Ectodermal cell (in vitro differentiated cells): Measurements from ENCODE around the gene HORMAD1.
"Not testable (repeated sequence)": the region's sequence is repeated elsewhere in the genome, so short reads cannot be mapped to it uniquely, and the experiment has no call there.

ENCODE experiments used
- H3K27ac ChIP-seq: 2 replicates; pipeline ENCODE4 v1.7.0; 2013; ENCODE audit warnings: mild to moderate bottlenecking, low read depth, low read length; ENCODE audit not compliant: insufficient read depth, poor library complexity, severe bottlenecking
- H3K27me3 ChIP-seq: 2 replicates; pipeline ENCODE4 v1.7.0; 2013; ENCODE audit warnings: mild to moderate bottlenecking, low read length; ENCODE audit not compliant: insufficient read depth, control insufficient read depth, poor library complexity, severe bottlenecking
- H3K36me3 ChIP-seq: one replicate; pipeline ENCODE4 v1.7.0; 2013; ENCODE audit warnings: low read length; ENCODE audit not compliant: control insufficient read depth, insufficient read depth
- H3K4me1 ChIP-seq: one replicate; pipeline ENCODE4 v1.7.0; 2013; ENCODE audit warnings: low read length; ENCODE audit not compliant: control insufficient read depth, insufficient read depth
- H3K4me3 ChIP-seq: 2 replicates; pipeline ENCODE4 v1.7.0; 2013; ENCODE audit warnings: low read depth, low read length, control low read depth; ENCODE audit not compliant: insufficient read depth
- H3K9me3 ChIP-seq: 2 replicates; pipeline ENCODE4 v1.7.0; 2013; ENCODE audit warnings: mild to moderate bottlenecking, low read length, moderate library complexity; ENCODE audit not compliant: control insufficient read depth
- WGBS, 2 experiments: methylation state at CpG; one replicate each; pipeline ENCODE4 v1.1.7; 2013; ENCODE audit warnings: missing lambda C conversion rate in 2 of 2; 5-methylcytosine and 5-hydroxymethylcytosine counted together

The HORMAD1 gene

DNA sequence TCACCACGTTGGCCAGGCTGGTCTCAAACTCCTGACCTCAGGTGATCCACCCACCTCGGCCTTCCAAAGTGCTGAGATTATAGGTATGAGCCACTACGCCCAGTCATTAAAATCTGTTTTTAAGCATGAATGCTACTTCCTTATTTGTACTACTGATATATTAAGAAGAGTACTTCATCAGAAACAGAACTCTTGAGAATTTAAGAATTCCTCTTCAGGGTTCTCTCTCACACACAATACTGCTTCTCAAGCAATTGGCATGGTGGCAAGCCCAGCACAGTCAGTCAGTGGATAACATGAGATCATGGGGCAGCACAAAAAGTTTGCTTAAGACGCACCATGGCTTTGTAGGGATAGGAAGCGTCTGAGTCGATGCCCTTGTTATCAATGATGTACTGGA is 30.7 kb upstream of the HORMAD1 start:
- whole genome bisulfite sequencing, 2 experiments: 87 to 95% methylated on average over 5 to 6 of the region's 6 CpGs
- H3K4me1 ChIP-seq: no peaks in the 10 kb centered on the region
- no peaks in the 10 kb centered on the region for H3K36me3 ChIP-seq
- H3K9me3 ChIP-seq: no peaks in the 10 kb centered on the region
- H3K27me3 ChIP-seq: no peaks in the 10 kb centered on the region
- no peak overlapping the region for H3K27ac ChIP-seq
- no peak overlapping the region for H3K4me3 ChIP-seq

DNA sequence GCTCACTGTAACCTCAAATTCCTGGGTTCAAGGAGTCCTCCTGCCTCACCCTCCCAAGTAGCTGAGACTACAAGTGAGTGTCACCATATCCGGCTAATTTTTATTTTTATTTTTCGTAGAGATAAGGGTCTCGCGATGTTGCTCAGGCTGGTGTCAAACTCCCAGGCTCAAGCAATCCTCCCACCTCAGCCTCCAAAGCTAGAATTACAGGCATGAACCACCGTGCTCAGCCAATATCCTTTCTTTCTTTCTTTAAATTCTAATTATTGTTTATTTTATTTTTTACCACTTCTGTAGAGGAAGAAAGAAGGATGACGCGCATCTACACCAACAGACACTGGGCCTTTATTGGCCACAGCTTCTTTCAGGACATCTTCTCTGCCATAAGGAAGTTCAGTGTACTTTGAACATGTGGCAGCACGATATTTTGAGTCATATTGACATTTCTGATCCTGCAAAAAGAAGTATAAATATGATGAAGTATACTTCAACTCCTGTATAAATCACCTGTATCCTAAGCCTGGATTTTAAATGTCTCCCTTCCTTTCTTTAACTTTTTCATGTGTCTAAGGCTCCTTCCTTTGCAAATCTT is 29.1 kb upstream of the HORMAD1 start:
- Histone ChIP-seq H3K4me3 (no peak overlapping the region), H3K27ac (no peak overlapping the region), H3K27me3 (no peaks in the 10 kb centered on the region), H3K9me3 (no peaks in the 10 kb centered on the region), H3K36me3 (no peaks in the 10 kb centered on the region), H3K4me1 (no peaks in the 10 kb centered on the region)
- 94 to 98% methylated on average over 6 to 8 of the region's 8 CpGs for WGBS, 2 experiments

DNA sequence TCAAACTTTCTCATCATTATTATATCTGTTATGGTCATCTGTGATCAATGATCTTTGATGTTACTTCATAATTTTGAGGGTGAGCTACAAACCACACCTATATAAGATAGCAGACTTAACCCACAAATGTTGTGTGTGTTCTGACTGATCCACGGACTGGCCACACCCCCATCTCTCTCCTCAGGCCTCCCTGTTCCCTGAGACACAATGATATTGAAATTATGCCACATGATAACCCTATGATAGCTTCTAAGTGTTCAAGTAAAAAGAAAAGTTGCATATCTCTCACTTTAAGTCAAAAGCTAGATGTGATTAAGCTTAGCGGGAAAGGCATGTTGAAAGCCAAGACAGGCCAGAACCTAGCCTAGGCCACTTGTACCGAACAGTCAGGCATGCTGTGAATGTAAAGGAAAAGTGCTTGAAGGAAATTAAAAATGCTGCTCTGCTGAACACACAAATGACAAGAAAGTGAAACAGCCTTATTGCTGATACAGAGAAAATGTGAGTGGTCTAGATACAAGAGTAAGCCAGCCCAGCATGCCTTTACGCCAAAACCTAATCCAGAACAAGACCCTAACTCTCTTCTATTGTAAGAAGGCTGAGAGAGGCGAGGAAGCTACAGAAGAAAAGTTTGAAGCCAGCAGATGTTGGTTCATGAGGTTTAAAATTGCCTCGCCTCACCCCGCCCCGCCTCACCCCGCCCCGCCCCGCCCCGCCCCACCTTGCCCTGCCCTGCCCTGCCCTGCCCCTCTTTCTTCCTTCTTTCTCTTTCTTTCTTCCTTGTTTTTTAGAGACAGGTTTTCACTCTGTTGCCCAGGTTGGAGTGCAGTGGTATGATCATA is 28.4 kb upstream of the HORMAD1 start:
- H3K4me3 ChIP-seq: no peak overlapping the region
- no peaks in the 10 kb centered on the region for H3K4me1 ChIP-seq
- no peak overlapping the region for H3K27ac ChIP-seq
- H3K27me3 ChIP-seq: no peaks in the 10 kb centered on the region
- no peaks in the 10 kb centered on the region for H3K9me3 ChIP-seq
- 89 to 93% methylated on average over 5 to 8 of the region's 12 CpGs for WGBS, 2 experiments
- H3K36me3 ChIP-seq: no peaks in the 10 kb centered on the region

DNA sequence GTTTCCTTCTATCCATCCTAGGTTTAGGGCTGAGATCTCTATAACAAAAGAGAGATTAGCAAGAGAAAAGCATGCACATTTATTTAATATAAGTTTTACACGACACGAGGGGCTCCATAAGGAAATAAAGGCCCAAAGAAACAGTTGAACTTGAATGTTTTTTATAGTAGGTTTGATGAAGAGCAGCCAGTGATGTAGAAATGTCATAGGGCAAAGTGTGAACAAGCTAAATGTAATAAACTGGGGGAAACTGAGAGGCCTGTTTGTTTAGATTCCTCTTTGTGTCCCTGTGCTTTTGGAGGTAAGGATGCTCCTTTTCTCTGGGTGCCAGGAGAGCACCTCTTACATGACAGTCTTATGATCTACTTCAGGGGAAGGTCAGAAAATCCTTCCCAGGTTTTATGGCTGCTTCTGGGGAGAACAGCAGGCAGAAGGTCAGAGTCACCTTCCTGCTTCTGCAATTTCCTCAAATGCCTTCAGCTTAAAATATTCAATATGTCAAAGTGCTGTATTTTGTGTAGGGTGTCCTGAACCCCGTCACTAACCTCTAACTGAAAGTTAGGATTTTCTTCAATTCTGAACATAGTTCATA is 9.5 kb upstream of the HORMAD1 start:
- Histone ChIP-seq H3K27me3 (no peaks in the 10 kb centered on the region), H3K9me3 (no peaks in the 10 kb centered on the region), H3K4me1 (no peaks in the 10 kb centered on the region), H3K36me3 (no peaks in the 10 kb centered on the region), H3K4me3 (no peak overlapping the region), H3K27ac (no peak overlapping the region)
- WGBS, 2 experiments: 94 to 98% methylated on average over 2 to 3 of the region's 3 CpGs

DNA sequence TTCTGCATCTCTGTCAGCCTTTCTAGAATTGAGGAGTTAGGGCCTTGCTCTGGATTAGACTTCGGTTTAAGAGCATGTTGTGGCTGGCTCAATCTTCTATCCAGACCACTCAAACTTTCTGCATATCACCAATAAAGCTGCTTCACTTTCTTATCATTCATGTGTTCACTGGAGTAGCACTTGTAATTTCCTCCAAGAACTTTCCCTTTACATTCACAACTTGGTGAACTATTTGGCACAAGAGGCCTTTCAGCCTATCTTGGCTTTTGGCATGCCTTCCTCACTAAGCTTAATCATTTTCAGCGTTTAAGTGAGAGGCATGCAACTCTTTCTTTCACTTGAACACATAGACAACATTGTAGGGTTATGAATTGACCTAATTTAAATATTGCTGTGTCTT is 3.6 kb upstream of the HORMAD1 start:
- H3K36me3 ChIP-seq: no peaks in the 10 kb centered on the region
- H3K27ac ChIP-seq: no peak overlapping the region
- 96 to 98% methylated on average over 2 of the region's 2 CpGs for WGBS, 2 experiments
- no peaks in the 10 kb centered on the region for H3K4me1 ChIP-seq
- H3K27me3 ChIP-seq: no peaks in the 10 kb centered on the region
- no peak overlapping the region for H3K4me3 ChIP-seq
- H3K9me3 ChIP-seq: no peaks in the 10 kb centered on the region

DNA sequence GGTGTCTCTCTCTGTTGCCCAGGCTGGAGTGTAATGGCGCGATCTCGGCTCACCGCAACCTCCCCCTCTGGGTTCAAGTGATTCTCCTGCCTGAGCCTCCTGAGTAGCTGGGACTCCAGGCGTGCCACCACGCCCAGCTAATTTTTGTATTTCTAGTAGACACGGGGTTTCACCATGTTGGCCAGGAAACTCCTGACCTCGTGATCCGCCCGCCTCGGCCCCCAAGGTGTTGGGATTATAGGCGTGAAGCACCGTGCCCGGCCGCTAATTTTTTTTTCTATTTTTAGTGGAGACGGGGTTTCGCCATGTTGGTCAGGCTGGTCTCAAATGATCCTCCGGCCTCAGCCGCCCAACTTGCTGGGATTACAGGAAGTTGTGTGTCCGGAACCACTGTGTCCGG is 597 bp downstream of the HORMAD1 start:
- Histone ChIP-seq H3K9me3 (no peaks in the 10 kb centered on the region), H3K36me3 (no peaks in the 10 kb centered on the region), H3K27me3 (no peaks in the 10 kb centered on the region), H3K4me3 (no peak overlapping the region), H3K27ac (no peak overlapping the region), H3K4me1 (no peaks in the 10 kb centered on the region)
- 91 to 95% methylated on average over 21 of the region's 21 CpGs for WGBS, 2 experiments

DNA sequence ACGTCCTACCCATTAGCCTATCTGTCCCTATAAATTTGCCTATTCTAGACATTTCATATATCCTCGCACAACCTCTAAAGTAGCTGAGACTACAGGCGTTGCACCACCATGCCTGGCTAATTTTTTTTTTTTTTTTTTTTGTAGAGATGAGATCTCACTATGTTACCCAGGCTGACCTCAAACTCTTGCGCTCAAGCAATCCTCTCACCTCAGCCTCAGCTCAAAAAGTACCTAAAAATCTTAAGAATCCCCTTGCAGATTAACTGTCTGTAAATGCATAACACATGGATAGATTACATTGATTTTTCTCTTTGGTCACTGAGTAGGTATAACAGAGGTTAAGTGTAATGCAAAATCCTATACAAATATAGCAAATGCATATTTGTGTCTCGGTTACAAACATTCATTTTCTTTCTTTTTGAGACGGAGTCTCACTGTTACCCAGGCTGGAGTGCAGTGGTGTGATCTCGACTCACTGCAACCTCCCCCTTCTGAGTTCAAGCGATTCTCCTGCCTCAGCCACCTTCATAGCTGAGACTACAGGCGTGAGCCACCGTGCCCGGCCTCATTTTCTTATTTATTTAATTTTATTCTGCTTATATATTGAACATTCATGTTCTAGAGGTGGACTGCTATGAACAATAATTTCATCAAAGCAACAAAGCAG is 2.3 kb downstream of the HORMAD1 start:
- Histone ChIP-seq H3K4me3 (no peak overlapping the region), H3K9me3 (no peaks in the 10 kb centered on the region), H3K27ac (no peak overlapping the region), H3K4me1 (peaks cover 1% of the 10 kb centered on the region), H3K27me3 (no peaks in the 10 kb centered on the region), H3K36me3 (no peaks in the 10 kb centered on the region)
- WGBS, 2 experiments: 79 to 90% methylated on average over 8 to 11 of the region's 11 CpGs

DNA sequence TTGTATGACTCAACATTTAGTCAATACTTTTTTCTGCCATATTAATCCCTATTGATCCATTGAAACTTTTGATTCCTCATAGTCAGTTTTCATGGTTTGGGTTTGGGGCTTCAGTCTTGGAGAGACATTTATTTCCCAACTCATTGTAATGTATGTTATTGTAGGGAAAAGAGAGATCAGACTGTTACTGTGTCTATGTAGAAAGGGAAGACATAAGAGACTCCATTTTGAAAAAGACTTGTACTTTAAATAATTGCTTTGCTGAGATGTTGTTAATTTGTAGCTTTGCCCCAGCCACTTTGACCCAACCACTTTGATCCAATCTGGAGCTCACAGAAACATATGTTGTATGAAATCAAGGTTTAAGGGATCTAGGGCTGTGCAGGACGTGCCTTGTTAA is 11.7 kb downstream of the HORMAD1 start:
- not testable (repeated sequence) for H3K36me3 ChIP-seq, H3K9me3 ChIP-seq, H3K4me1 ChIP-seq, H3K27me3 ChIP-seq, H3K27ac ChIP-seq, H3K4me3 ChIP-seq
- WGBS, 2 experiments: 100% methylated on average over 1 of the region's 1 CpG; no CpG with 5 or more reads in 1 of the 2 experiments

DNA sequence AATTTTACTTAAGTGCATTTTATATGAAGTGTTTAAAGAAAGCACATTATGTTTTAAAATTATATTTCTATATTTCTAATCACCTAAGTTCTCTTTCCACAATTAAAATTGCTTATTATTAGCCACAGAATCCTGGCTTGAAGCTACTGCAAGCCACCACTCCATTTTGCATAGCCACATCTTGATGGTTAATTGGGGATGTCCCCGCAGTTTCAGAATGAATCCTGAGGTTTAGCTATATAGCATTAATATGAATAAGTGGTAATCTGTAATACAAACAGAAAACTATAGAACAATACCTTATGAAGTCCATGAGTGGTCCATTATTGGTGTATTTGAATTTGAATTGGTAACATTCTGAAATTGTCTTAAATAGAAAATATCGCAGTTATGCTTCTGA is 12.1 kb downstream of the HORMAD1 start:
- Histone ChIP-seq H3K4me3 (no peak overlapping the region), H3K9me3 (no peaks in the 10 kb centered on the region), H3K4me1 (peaks cover 8% of the 10 kb centered on the region), H3K36me3 (no peaks in the 10 kb centered on the region), H3K27me3 (no peaks in the 10 kb centered on the region), H3K27ac (no peak overlapping the region)
- 100% methylated on average over 2 of the region's 2 CpGs; no CpG with 5 or more reads in 1 of the 2 experiments for WGBS, 2 experiments

DNA sequence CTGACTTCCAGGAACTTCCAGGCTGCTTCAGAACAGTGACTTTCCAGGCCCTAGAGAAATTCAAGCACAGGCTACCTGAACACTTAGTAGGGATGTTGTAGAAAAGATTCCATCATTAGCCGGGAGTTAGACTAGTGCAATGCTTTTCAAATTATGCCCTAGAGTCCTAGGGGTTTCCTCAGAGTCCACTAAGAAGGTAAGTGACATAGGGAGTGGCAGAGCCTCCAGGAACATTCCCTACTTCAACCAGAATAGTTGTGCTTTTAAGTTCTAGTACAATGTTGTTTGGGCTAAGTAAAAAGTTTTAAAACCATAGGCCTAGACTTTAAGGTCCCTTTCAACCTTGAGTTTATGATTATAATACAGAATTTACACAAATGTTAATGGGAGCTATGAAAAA is 14.6 kb downstream of the HORMAD1 start:
- no peaks in the 10 kb centered on the region for H3K4me1 ChIP-seq
- H3K4me3 ChIP-seq: no peak overlapping the region
- H3K27ac ChIP-seq: no peak overlapping the region
- 93 to 100% methylated on average over 1 of the region's 1 CpG for WGBS, 2 experiments
- no peaks in the 10 kb centered on the region for H3K27me3 ChIP-seq
- H3K36me3 ChIP-seq: no peaks in the 10 kb centered on the region
- H3K9me3 ChIP-seq: no peaks in the 10 kb centered on the region
